ENCODE results near the gene SCN9A.
A peak's percentile ranks its signal among the peaks of the same experiment; 100 is the strongest.

The SCN9A gene

DNA sequence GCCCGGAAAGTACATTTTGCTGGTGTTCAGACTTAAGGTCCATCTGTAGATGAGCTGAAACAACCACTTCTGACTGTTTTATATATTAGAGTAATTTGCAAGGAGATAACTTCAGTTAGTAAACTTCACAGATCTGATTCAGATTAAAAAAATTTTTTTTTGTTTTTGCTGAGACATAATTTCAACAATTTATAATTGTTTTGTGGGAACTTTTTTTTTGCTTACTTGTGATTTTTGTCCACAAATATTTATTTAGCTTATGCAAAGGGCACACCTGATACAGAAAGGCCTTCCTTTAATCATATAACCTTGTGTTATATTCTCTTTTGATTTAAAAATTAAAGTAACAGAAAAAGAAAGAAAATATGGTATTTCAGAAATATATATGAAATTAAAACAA lies 9.6 kb upstream of the SCN9A start:
- Histone ChIP-seq H3K27me3 (ENCODE audit: insufficient read depth, low read length) (no peaks in the 10 kb centered on the region), H3F3A (ENCODE audit: insufficient read depth, low read length) (no peaks in the 10 kb centered on the region), H3K4me2 (ENCODE audit: low read length) (no peak overlapping the region), H3K4me1 (ENCODE audit: insufficient read depth, low read length, severe bottlenecking) (no peaks in the 10 kb centered on the region), H3K9ac (ENCODE audit: low read length) (no peak overlapping the region), H3K79me2 (ENCODE audit: insufficient read depth, low read length) (no peaks in the 10 kb centered on the region), H3K27ac (ENCODE audit: low read depth, low read length, poor library complexity, severe bottlenecking) (no peak overlapping the region), H3K9me3 (ENCODE audit: low read length) (no peaks in the 10 kb centered on the region), H4K20me1 (ENCODE audit: insufficient read depth, low read length) (no peaks in the 10 kb centered on the region), H3K4me3 (ENCODE audit: low read depth, low read length, poor library complexity, severe bottlenecking) (no peak overlapping the region), H3K9me2 (ENCODE audit: low read depth, low read length) (no peaks in the 10 kb centered on the region), H2AFZ (ENCODE audit: low read length) (no peak overlapping the region), H3K36me3 (ENCODE audit: insufficient read depth, low read length) (no peaks in the 10 kb centered on the region)
- TF ChIP-seq CTCF (IDR thresholded peaks at IDR 0.05; ENCODE audit: low read length), result no peak
- TF ChIP-seq EZH2 (IDR thresholded peaks at IDR 0.05; ENCODE audit: borderline replicate concordance, low read length), result no peak

DNA sequence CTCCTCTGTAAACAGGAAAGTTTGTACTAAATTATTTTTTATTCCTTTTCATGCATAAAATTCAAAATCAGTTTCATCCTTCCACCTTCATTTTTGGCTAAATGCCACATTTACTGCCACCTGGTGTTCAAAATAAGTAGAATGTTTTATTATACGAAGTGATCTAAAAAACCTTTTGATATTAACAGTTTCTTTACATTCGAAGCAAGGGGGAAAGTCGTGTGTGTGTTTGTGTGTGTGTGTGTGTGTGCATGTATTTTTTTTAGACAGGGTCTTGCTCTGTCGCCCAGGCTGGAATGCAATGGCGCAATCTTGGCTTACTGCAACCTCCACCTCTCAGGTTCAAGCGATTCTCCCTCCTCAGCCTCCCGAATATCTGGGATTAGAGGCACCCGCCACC lies 9.0 kb upstream of the SCN9A start:
- no peak for TF ChIP-seq EZH2 (IDR thresholded peaks at IDR 0.05; ENCODE audit: borderline replicate concordance, low read length)
- TF ChIP-seq CTCF (IDR thresholded peaks at IDR 0.05; ENCODE audit: low read length), result peak; percentile 48
- Histone ChIP-seq H3K9me2 (ENCODE audit: low read depth, low read length) (no peaks in the 10 kb centered on the region), H3K79me2 (ENCODE audit: insufficient read depth, low read length) (no peaks in the 10 kb centered on the region), H3K36me3 (ENCODE audit: insufficient read depth, low read length) (no peaks in the 10 kb centered on the region), H3K9me3 (ENCODE audit: low read length) (no peaks in the 10 kb centered on the region), H4K20me1 (ENCODE audit: insufficient read depth, low read length) (no peaks in the 10 kb centered on the region), H3K4me3 (ENCODE audit: low read depth, low read length, poor library complexity, severe bottlenecking) (no peak overlapping the region), H3K4me1 (ENCODE audit: insufficient read depth, low read length, severe bottlenecking) (no peaks in the 10 kb centered on the region), H3K4me2 (ENCODE audit: low read length) (no peak overlapping the region), H3K9ac (ENCODE audit: low read length) (no peak overlapping the region), H3K27ac (ENCODE audit: low read depth, low read length, poor library complexity, severe bottlenecking) (no peak overlapping the region), H3F3A (ENCODE audit: insufficient read depth, low read length) (no peaks in the 10 kb centered on the region), H2AFZ (ENCODE audit: low read length) (no peak overlapping the region), H3K27me3 (ENCODE audit: insufficient read depth, low read length) (no peaks in the 10 kb centered on the region)

- no peak for TF ChIP-seq EZH2 (IDR thresholded peaks at IDR 0.05; ENCODE audit: borderline replicate concordance, low read length)
- TF ChIP-seq CTCF (IDR thresholded peaks at IDR 0.05; ENCODE audit: low read length), result no peak
- Histone ChIP-seq H3K9me2 (ENCODE audit: low read depth, low read length) (no peaks in the 10 kb centered on the region), H4K20me1 (ENCODE audit: insufficient read depth, low read length) (no peaks in the 10 kb centered on the region), H3K4me3 (ENCODE audit: low read depth, low read length, poor library complexity, severe bottlenecking) (no peak overlapping the region), H3K36me3 (ENCODE audit: insufficient read depth, low read length) (no peaks in the 10 kb centered on the region), H3K79me2 (ENCODE audit: insufficient read depth, low read length) (no peaks in the 10 kb centered on the region), H3K9ac (ENCODE audit: low read length) (no peak overlapping the region), H2AFZ (ENCODE audit: low read length) (no peak overlapping the region), H3F3A (ENCODE audit: insufficient read depth, low read length) (no peaks in the 10 kb centered on the region), H3K27ac (ENCODE audit: low read depth, low read length, poor library complexity, severe bottlenecking) (no peak overlapping the region), H3K4me1 (ENCODE audit: insufficient read depth, low read length, severe bottlenecking) (no peaks in the 10 kb centered on the region), H3K9me3 (ENCODE audit: low read length) (no peaks in the 10 kb centered on the region), H3K4me2 (ENCODE audit: low read length) (no peak overlapping the region), H3K27me3 (ENCODE audit: insufficient read depth, low read length) (no peaks in the 10 kb centered on the region)
These were observed 6.7 kb upstream of the SCN9A start for GRCh38 chr2:166382448-166382847.
